ENCODE data around the gene VCP. TPM values are rescaled to one million over a fixed set of nuclear protein-coding genes. Genes with fewer than 3 reads are reported as not detected.

The VCP gene
- polyA plus RNA-seq, 4 donors, result 248 to 270 (median 261) TPM

DNA sequence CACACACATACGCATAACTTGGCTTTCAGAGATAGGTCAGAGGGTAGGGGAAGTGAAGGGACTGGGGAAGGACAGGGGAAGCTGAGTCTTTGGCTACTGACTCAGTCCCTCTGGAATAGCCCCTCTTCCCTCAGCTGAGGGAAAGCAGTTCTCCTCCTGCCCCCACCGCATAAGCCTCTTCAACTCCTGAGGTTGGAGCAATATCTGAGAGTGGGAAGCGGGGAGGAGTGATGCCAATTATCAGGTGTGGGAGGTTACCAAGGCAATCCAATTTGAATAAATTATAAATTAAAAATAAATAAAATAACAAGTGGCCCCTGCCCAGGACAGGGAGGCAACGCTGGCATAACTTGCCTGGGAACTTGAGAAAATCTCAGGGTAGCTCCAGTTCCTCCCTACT, 32.2 kb upstream of the VCP start:
- no peak for DNase-seq (ENCODE audit: low read depth in 4 of 4, low spot score in 3 of 4)

DNA sequence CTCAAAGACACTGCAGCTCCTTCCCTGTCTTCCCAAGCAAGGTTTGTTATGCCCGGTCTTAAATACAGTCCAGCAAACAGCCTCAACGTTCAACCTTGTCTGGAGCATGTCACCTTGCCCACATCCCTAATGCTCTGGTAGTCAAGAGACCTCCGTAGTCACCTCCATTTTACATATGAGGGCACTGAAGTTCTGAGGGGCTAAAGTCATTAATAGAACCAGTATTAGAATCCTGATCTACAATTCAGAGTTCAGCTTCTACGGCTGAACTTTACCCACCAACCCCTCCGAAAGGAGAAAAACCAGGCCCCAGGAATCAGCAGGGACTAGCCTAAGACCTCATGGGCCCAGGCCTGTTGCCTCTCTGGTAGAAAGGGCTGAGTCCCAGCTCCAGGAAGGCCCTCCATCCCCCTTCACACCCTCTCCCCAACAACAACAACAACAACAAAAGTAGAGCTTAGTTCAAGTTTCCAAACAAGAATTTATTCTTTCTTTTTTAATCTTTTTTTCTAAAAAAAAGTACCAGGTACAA, 31.3 kb upstream of the VCP start:
- DNase-seq (ENCODE audit: low read depth in 4 of 4, low spot score in 3 of 4), result no peak

DNA sequence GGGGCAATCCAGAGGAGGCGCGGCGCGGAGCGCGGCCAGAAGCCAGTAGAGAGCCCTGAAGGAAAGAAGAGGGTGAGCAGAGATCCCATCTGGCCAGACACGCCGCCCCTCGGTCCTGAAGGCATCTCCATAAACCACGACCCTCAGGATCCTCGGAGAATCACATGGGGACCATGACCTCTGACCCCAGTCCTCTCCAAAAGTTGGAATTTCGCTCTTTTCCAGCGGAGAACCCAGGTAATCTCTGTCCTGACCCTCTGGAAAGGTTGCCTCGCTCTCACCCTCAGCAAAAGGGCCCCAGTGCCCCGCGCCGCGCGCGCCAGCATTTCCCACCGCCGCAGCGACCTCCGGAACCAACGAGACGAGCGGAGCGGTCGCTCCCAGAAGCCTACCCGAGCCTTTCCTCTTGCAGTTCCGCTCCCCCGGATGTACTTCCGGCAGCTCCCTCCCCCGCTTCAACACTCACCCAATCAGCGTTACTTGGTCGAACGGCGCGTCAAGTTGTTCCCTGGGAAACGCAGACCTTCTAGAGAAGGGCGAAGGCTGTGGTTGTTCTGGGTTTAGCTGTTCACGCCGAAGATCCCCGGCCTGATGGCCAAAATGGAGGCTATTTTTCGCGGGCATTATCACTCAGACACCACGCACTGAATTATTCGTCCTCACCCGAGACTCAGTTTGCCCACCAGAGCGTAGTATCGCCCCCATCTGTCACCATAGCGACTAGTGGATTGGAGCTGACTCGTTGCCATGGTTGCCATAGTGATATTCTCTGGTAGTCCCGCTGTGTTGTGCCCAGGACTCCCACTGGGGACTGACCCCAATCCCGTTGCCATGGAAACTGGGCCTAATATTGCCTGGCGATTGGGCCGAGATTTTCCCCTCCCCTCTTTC, 30.6 kb upstream of the VCP start, which contains the start of gene STOML2:
Gene STOML2, minus strand, starts transcription at position 363 of the 891 bp plus-strand sequence. Its CDS starts 37 bp downstream, at position 326.
- peak in 3 of 4 donors; percentile 90 to 94 (median 92) for DNase-seq (ENCODE audit: low read depth in 4 of 4, low spot score in 3 of 4)

DNA sequence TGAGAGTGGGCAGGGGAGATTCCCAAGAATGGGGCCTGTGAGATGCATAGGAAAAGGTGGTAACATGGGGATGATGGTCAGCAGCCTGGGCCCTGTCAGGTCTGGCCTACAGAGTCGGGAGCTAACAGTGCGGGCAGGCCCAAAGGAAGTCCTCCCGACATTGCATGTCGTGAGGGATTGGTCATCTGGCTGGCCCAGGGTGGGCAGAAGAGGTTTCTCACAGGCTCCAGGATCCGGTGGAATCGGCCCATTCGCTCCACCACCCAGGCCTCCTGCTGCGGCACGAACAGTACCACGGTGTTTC, 30.0 kb upstream of the VCP start:
- no peak for DNase-seq (ENCODE audit: low read depth in 4 of 4, low spot score in 3 of 4)

DNA sequence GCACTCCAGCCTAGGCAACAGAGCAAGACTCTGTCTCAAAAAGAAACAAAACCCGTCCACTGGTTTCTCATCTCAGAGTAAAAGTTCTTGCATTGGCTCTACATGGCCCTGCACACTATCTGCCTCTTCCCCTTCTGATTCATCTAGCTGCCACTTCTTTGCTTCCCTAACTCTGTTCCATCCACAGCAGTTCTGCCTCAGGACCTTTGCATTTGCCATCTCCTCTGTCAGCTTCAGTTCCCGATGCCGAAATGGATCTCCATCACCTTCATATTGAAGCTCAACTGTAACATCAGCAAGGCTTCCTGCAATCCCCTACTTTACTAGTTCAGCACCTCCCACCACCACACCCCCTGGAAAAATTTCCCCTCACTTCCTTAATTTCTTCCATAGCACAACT, 25.1 kb upstream of the VCP start:
- DNase-seq (ENCODE audit: low read depth in 4 of 4, low spot score in 3 of 4), result no peak

DNA sequence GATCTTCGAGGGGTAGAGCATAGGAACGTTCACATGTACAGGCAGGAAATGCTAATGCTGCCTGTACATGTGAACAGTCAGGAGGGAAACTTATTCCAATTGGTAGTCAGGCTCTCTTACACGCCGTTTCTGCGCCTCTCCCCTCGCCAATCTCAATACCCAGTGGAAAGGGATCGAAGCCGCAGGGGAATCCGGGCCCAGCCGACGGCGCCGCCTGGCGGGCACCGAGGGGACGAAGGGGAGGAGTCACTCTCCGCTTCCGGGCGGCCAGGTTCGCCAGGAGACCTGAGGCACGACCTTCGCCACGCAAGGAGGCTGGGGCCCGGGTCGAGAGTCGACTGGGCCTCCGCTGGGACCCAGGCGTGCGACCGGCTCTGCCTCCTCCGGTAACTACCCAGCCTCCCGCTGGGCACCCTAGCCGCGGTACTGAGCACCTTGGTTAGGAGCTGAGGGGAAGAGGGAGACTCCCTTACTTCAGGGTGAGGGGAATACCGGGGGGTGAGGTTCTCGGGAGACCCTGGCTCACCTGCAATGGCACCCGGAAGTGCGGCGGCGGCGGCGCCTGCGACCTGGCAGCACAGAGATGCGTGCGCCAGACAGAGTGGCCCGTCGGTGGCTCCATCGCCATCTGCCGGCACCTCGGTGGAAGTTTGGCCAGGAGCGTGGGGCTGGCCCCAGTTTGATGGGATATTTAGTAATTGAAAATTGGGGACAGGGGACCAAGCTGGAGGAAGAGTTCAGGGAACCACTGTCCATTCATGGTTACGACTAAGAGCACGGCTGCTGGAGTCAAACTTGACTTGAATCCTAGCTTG, 23.8 kb upstream of the VCP start, which contains the start of gene PIGO:
Gene PIGO, minus strand, starts transcription at position 557 of the 815 bp plus-strand sequence. CDS start 1,026 bp downstream, outside the sequence.
- peak in 3 of 4 donors; percentile 65 to 75 (median 69) for DNase-seq (ENCODE audit: low read depth in 4 of 4, low spot score in 3 of 4)

DNA sequence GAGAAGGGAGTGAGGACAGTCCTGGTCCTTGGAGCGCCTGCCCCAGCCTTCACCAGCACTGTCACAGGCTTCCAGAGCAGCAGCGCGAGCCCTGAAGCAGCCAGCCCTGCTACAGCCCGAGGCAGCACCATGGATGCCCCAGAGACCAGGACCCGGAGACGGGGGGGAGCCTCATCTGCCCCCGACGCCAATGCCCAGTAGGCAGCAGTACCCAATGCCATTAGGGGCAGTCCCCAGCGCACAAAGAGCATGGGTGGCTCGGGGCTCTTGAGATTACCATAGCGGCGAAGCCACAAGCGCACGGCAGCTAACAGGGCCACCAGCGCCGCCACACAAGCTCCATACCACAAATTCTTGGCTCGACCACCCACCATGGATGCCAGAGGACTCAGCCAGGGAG, 19.1 kb upstream of the VCP start:
- no peak for DNase-seq (ENCODE audit: low read depth in 4 of 4, low spot score in 3 of 4)

DNA sequence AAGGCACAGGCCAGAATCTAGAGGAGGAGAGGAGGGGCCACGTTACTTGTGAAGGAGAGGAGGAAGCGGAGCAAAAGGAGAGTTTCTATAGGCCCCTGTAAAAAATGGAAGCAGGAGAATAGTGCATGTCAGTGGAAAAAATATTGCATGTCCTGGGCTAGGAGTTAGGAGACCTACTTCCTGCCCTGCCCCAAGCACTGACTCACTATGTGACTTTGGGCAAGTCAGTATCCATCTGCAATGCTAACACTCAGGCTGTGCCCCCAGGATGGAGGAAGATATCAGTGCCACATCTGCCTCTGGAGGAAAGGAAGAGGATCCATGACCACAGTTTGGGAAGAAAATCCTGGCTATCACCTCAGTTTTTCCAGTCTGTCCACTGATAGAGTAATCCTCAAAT, 17.0 kb upstream of the VCP start:
- no peak for DNase-seq (ENCODE audit: low read depth in 4 of 4, low spot score in 3 of 4)

DNA sequence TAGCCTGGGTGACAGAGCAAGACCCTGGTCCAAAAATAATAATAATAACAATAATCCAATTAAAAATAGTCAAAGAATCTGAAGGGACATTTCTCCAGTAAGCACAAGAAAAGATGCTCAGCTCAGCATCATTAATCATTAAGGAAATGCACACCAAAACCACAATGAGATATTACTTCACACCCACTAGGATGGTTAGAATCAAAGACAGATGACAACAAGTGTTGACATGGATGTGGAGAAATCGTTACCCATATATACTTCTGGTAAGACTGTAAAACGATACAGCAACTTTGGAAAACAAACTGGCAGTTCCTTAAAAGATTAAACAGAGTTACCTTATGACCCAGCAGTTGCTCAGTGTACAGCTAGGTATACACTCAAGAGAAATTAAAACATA, 12.7 kb upstream of the VCP start:
- DNase-seq (ENCODE audit: low read depth in 4 of 4, low spot score in 3 of 4), result no peak

DNA sequence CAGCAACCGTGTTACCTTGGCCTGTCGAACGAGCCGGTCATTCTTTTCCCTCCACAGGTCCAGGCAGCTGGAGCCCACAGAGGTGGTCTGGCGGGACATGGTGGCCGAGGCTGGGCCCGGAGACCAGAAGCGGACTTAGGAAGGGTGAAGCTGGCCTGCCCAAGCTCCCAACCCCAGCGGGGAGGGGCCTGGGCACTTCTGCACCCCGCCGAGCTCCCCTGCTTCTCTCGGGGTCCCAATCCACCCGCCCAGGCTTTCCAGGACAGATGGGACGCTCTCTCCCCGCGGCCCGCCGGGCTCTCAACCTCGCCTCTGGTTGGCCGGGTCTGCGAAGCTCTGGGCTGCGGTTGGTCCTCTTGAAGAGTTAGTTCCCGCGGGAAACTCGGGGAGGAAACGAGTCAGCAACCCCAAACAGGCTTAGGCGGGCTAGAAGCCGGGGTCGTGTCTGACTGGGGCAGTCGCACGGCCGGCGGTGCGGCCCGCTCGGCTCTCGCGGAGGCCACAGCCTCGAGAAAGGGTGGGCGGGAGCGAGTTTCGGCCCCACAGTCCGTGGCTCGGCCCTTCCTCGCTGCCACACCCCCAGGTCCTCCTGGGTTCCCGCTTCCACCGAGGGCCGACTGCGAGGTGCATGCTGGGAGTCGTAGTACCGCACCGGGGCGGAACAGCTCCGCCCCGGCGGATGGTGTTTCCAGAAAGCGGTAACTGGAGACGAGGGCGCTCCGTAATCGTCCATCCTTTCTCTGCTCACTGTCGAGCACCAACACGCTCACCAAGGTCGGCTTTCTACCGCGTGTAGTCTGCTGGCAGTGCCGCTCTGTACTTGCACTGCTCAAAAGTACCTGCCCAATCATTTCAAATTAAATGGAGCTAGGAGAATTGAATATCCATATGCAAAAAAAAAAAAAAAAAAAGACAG, 7.3 kb upstream of the VCP start, which contains the start of gene FANCG:
Gene FANCG, minus strand, starts transcription at position 517 of the 916 bp plus-strand sequence. Its CDS starts 418 bp downstream, at position 99.
- peak; percentile 85 to 88 (median 87) for DNase-seq (ENCODE audit: low read depth in 4 of 4, low spot score in 3 of 4)

DNA sequence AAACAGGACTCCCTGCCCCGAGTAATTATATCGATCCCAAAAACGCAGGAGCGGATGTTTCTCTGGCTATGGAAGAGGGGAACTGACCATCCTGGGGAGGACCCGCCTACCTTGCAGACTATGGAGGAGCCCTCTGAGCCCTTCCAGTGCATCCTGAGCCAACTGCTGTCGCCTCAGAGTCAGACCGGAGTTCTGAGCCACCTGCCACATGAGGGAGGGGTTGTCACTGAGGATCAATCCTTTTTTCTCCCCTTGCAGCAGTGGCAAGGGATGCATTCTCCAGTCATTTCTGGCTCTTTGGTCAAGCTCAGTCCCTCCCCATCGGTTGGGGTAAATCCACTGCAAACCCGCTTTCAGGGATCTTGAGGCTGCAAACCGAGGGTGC, 6.6 kb upstream of the VCP start:
- DNase-seq (ENCODE audit: low read depth in 4 of 4, low spot score in 3 of 4), result no peak

DNA sequence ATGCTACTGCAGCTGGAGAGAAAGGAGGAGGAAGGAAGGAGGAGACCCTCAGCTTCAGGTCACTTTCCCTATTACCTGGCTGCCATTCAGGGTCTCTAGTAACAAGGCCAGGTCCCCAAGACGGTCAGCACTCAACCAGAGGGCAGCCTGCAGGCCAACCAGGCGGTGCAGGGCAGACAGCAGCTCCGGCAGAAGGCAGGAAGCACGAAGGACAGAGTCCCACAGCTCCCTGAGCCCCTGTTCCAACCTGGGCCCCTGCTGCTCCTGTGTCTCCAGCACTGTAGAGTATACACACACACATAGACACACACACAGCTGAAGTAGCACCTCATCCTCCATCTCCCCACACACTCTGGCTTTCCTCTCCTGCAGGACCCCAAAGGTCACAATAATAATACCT, 5.6 kb upstream of the VCP start:
- no peak for DNase-seq (ENCODE audit: low read depth in 4 of 4, low spot score in 3 of 4)

DNA sequence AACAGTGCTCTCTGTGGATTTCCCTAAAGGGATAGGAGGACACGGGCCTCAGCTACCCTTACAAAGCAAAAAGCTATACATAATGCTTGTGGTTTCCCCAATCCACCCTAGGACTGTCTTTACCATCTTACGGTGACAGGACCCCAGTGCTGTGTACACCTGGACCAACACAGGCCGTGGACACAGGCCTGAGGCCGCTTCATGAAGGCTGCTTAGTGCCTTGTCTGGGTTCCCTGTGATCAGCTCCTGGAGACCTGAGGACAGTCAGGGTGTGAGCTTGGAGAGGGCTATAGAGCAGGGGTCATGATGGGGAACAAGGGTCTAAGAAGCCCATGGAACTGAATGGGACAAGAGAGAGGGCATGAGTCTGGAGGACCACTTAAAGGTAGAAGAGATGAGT, 4.4 kb upstream of the VCP start:
- no peak for DNase-seq (ENCODE audit: low read depth in 4 of 4, low spot score in 3 of 4)

DNA sequence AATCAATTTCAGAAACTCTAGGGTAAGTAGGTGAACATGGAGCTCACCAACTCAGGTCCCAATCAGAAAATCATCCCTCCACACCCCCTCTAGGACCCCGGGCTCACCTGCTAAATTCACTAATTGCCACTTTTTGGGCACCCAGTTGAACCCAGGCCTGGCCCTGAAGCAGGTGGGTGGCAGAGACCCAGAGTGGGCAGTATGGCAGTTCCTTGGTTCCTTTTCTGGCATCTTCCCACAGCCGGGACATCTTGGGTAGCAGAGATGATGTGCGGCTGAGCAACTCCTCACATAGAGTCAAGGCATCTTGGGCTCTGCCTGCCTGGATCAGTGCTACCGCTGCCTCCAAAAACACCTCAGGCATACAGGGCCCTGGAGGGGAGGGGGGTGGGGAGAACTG, 2.9 kb upstream of the VCP start:
- no peak for DNase-seq (ENCODE audit: low read depth in 4 of 4, low spot score in 3 of 4)

DNA sequence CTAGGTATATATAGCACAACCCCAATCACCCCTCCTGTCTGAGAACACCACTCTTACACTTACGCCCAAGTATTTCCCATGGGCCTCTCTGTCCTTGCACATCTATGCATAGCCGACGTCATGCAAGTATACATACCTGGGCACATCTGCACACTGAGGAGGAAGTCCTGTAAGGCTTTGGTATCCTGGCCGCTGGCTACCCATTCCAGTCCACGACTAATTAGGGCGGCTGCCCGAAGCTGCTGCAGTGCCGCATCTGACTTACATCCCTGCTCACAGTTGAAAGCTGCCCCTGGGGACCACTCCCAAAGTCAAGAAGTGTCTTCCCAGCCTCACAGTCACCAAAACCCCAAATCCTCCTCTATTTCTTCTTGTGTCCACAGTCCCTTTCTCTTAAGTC, 2.4 kb upstream of the VCP start:
- DNase-seq (ENCODE audit: low read depth in 4 of 4, low spot score in 3 of 4), result no peak

DNA sequence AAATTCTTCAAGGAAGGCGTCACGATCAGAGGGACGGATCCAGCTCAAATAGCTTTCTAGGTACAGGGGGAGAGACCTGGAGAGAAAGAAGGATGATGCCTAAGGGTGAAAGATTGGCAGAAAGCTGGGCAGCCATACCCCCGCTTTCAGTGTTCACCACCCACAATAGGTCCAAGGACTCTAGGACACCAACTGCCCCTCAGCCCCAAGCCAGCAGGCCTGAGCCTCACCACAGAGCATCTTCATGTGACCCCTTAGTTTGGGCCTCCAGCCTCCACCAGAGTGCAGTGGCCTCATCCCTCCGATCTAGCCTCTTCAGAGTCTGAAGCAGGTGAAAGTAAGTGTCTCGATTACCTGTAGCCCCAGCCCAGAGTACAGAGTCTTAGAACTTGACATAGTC, 1.7 kb upstream of the VCP start:
- no peak for DNase-seq (ENCODE audit: low read depth in 4 of 4, low spot score in 3 of 4)

DNA sequence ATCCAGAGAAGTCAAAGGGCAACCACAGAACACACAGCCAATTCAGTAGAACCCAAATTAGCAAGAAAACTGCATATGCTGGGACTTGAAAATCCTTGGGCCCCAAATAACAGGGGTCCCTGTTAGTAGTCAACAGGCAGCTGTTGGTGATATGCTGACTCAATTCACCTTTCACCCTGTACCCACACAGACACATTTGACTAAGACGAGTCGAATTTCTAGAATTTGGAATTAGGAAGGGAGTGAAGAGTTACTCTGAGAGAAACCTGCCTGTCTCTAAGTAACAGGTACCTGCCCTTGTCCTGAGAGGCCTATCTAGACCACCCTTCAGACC, 821 bp upstream of the VCP start:
- DNase-seq (ENCODE audit: low read depth in 4 of 4, low spot score in 3 of 4), result no peak

DNA sequence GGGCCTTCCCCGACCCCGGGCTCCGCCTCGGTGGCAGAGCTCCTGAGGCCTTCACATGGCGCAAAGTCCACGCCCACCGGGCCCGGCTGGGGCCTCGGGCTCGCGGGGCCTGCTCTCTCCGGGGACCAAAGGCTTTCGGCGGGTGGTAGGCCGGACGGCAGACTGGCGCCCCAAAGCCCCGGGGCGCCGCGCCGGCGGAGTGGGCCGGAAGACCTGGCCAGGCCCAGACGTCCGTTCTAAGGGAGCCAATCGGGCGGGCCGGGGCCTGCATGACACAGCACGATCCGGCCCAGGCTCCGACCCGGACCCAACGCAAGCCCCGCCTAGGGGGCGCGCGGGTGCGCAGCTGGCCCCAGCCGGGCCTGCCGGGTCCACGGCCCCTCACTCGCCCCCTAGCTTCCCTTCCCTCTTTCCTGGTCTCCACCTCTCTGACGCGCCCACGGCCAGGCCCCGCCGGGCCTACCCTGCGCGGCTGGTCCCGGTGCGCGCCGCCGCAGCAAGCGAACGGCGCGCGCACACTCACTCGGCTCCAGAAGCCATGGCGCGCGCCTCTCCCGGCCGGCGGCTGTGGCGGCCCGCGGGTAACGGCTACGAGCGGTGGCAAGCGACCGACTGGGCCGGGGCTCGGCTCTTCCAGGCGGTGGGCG, 488 bp downstream of the VCP start:
- peak; percentile 63 to 73 (median 68) for DNase-seq (ENCODE audit: low read depth in 4 of 4, low spot score in 3 of 4)

DNA sequence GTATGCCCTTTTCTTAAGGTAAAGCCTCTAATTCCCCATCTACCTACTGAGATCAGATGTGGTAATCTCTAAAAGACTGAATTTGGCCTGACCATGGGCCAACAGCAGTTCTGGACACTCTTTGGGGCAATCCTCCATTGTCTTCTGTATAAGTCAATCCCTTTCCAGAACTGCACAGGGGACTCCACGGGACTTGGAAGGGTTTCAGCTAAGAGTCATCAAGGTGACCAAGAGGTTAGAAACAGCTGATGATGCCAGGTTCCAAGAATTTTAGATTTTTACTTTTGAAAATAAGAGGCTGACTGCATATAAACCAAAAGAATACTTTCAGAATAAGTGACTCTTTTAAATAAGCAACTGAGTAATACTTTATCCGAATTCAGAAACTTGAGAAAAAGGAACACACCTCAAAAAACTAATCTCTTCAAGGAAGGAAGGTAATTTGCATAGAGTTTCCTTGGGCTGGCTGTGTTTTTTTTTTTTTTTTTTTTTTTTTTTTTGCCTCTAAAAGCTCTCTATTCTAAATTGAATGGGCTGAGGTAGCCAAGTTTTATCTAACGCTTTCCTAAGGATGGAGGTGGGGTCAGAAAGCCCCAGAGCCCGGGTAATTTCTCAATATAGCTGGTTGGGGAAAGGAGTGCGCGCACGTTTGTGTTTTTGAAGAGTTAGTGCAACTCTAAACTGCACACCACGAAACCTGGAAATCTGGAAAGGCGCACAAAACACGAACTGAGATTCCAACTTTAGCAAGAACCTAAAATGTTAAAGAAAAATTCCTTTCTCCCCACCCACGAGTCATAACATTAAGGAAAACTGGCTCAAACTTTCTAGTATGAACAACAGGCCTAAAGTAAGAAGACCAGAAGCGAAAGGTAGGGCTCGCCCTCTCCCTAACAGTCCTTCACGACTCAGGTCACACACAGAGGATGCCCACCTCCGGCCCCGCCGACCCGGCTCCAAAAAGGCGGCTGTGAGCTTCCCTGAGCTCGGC, 1.3 kb downstream of the VCP start:
- no peak for DNase-seq (ENCODE audit: low read depth in 4 of 4, low spot score in 3 of 4)

Measured in right renal pelvis (tissue), 4 donors.